SKM-1 (cell line): ENCODE measurements around the gene CPLX4.
"Not testable (repeated sequence)": the region's sequence is repeated elsewhere in the genome, so short reads cannot be mapped to it uniquely, and the experiment has no call there.

Source experiments
- DNase-seq: peaks from one replicate; lab custom pipeline; 2025; ENCODE audit not compliant: unreplicated experiment; lab: John Stamatoyannopoulos, UW

Gene CPLX4

GRCh38 chr18:59271606-59272220 is 46.7 kb downstream of the CPLX4 start:
- no peak for DNase-seq

GRCh38 chr18:59270689-59271257 is 47.7 kb downstream of the CPLX4 start:
- DNase-seq: no peak

- no peak for DNase-seq
These were observed 48.8 kb downstream of the CPLX4 start for GRCh38 chr18:59269563-59270119.

- no peak for DNase-seq
These were observed 49.5 kb downstream of the CPLX4 start for GRCh38 chr18:59268721-59269562.

GRCh38 chr18:59268127-59268720 is 50.2 kb downstream of the CPLX4 start:
- no peak for DNase-seq

GRCh38 chr18:59267503-59268126 is 50.8 kb downstream of the CPLX4 start:
- DNase-seq: no peak

- no peak for DNase-seq
These were observed 51.5 kb downstream of the CPLX4 start for GRCh38 chr18:59266886-59267502.

GRCh38 chr18:59266459-59266858 is 52.0 kb downstream of the CPLX4 start:
- DNase-seq: no peak

- DNase-seq: no peak
These were observed 52.5 kb downstream of the CPLX4 start for GRCh38 chr18:59265974-59266369.

- no peak for DNase-seq
These were observed 53.0 kb downstream of the CPLX4 start for GRCh38 chr18:59265246-59265973.

- DNase-seq: no peak
These were observed 53.7 kb downstream of the CPLX4 start for GRCh38 chr18:59264651-59265245.

- no peak for DNase-seq
These were observed 54.3 kb downstream of the CPLX4 start for GRCh38 chr18:59264121-59264571.

- DNase-seq: no peak
These were observed 54.8 kb downstream of the CPLX4 start for GRCh38 chr18:59263661-59264060.

GRCh38 chr18:59262243-59262642 is 56.2 kb downstream of the CPLX4 start:
- DNase-seq: not testable (repeated sequence)

GRCh38 chr18:59261842-59262241 is 56.6 kb downstream of the CPLX4 start:
- DNase-seq: not testable (repeated sequence)

- DNase-seq: not testable (repeated sequence)
These were observed 63.0 kb downstream of the CPLX4 start for GRCh38 chr18:59255491-59255890.

- DNase-seq: peak; percentile 26
These were observed 69.2 kb downstream of the CPLX4 start for GRCh38 chr18:59249199-59249774.

- DNase-seq: no peak
These were observed 71.7 kb downstream of the CPLX4 start for GRCh38 chr18:59246796-59247195.
